CD14-positive monocyte (primary cell): ENCODE measurements around the gene SPHKAP. TPM values are rescaled to one million over a fixed set of nuclear protein-coding genes. Genes with fewer than 3 reads are reported as not detected.

Source experiments
- DNase-seq, 3 donors: peaks; one replicate each; pipeline ENCODE4 v3.0.0-alpha.2; 2011 to 2022
- H2AFZ ChIP-seq: 2 replicates; pipeline ENCODE4 v1.6.0; 2012; ENCODE audit warnings: mild to moderate bottlenecking, low read depth, low read length, inconsistent platforms; ENCODE audit not compliant: insufficient read depth, poor library complexity, severe bottlenecking
- H3K27ac ChIP-seq, 2 donors: 1 replicate in 1 of 2; 2 replicates in 1 of 2; pipeline ENCODE4 v1.5.1; 2012 to 2013; ENCODE audit warnings: low read length in 2 of 2, control low read depth in 1 of 2, inconsistent platforms in 1 of 2, low read depth in 1 of 2, mild to moderate bottlenecking in 1 of 2
- H3K27me3 ChIP-seq, 2 donors: one replicate each; pipeline versions ENCODE4 v1.6.0 to v1.6.1; 2011 to 2013; ENCODE audit warnings: low read length in 2 of 2; ENCODE audit not compliant: control insufficient read depth in 2 of 2, insufficient read depth in 2 of 2
- H3K36me3 ChIP-seq, 2 donors: replicated peaks in 1 of 2; 1 replicate in 1 of 2; 2 replicates in 1 of 2; pipeline versions ENCODE4 v1.5.1 to v1.6.1; 2012 to 2013; ENCODE audit warnings: low read length in 2 of 2, control low read depth in 1 of 2, inconsistent platforms in 1 of 2, mild to moderate bottlenecking in 1 of 2; ENCODE audit not compliant: insufficient read depth in 2 of 2, control insufficient read depth in 1 of 2
- H3K4me1 ChIP-seq, 2 donors: 1 replicate in 1 of 2; 2 replicates in 1 of 2; pipeline versions ENCODE4 v1.5.1 to v1.6.1; 2012 to 2013; ENCODE audit warnings: low read length in 2 of 2, control low read depth in 1 of 2, inconsistent platforms in 1 of 2, mild to moderate bottlenecking in 1 of 2, moderate library complexity in 1 of 2; ENCODE audit not compliant: insufficient read depth in 2 of 2, control insufficient read depth in 1 of 2
- H3K4me2 ChIP-seq: replicated peaks from 2 replicates; pipeline ENCODE3; 2012; ENCODE audit warnings: low read length, moderate library complexity, mild to moderate bottlenecking; ENCODE audit not compliant: poor library complexity, severe bottlenecking; ENCODE audit errors: extremely low read depth
- H3K4me3 ChIP-seq, 3 experiments: fragments of 200-600 bp in 1 of 3; sonication (generic) in 1 of 3; replicated peaks in 1 of 3; 1 replicate in 2 of 3; 2 replicates in 1 of 3; pipeline ENCODE4 v1.5.1; 2011 to 2013; ENCODE audit warnings: low read length in 3 of 3, mild to moderate bottlenecking in 3 of 3, control low read depth in 2 of 3, low read depth in 2 of 3, inconsistent platforms in 1 of 3, moderate library complexity in 1 of 3
- H3K79me2 ChIP-seq: 2 replicates; pipeline ENCODE4 v1.6.0; 2012; ENCODE audit warnings: mild to moderate bottlenecking, control low read depth, inconsistent platforms, low read length, moderate library complexity; ENCODE audit not compliant: insufficient read depth
- H3K9ac ChIP-seq: 2 replicates; pipeline ENCODE4 v1.6.0; 2017; ENCODE audit warnings: low read length, mild to moderate bottlenecking; ENCODE audit not compliant: insufficient read depth, poor library complexity, severe bottlenecking
- H3K9me3 ChIP-seq, 2 donors: replicated peaks in 1 of 2; 1 replicate in 1 of 2; 2 replicates in 1 of 2; pipeline versions ENCODE4 v1.5.1 to v1.6.1; 2012 to 2013; ENCODE audit warnings: low read length in 2 of 2, control low read depth in 1 of 2; ENCODE audit not compliant: control insufficient read depth in 1 of 2, insufficient read depth in 1 of 2
- H4K20me1 ChIP-seq: 2 replicates; pipeline ENCODE4 v1.6.0; 2012; ENCODE audit warnings: mild to moderate bottlenecking, low read length, control low read depth, moderate library complexity; ENCODE audit not compliant: insufficient read depth
- H3K27ac Mint-ChIP-seq, 7 donors: one replicate each; pipeline ENCODE4 v1.8.0; 2020; ENCODE audit warnings: mild to moderate bottlenecking in 7 of 7, mixed read lengths in 7 of 7, moderate library complexity in 6 of 7, inconsistent platforms in 2 of 7
- H3K27me3 Mint-ChIP-seq, 3 donors: one replicate each; pipeline ENCODE4 v1.8.0; 2021 to 2022; ENCODE audit warnings: low read depth in 3 of 3, mild to moderate bottlenecking in 3 of 3, mixed read lengths in 3 of 3, moderate library complexity in 3 of 3, inconsistent platforms in 1 of 3
- H3K36me3 Mint-ChIP-seq, 2 donors: one replicate each; pipeline ENCODE4 v1.8.0; 2020; ENCODE audit warnings: mixed read lengths in 2 of 2, inconsistent platforms in 1 of 2, mild to moderate bottlenecking in 1 of 2
- H3K4me1 Mint-ChIP-seq: one replicate; pipeline ENCODE4 v1.8.0; 2020; ENCODE audit warnings: mild to moderate bottlenecking, mixed read lengths
- H3K4me3 Mint-ChIP-seq, 2 donors: one replicate each; pipeline ENCODE4 v1.8.0; 2020; ENCODE audit warnings: mild to moderate bottlenecking in 2 of 2, mixed read lengths in 2 of 2, moderate library complexity in 1 of 2
- H3K9me3 Mint-ChIP-seq, 7 donors: one replicate each; pipeline ENCODE4 v1.8.0; 2020 to 2022; ENCODE audit warnings: mixed read lengths in 7 of 7, mild to moderate bottlenecking in 6 of 7, moderate library complexity in 6 of 7, inconsistent platforms in 2 of 7
- WGBS: methylation state at CpG from one replicate; pipeline ENCODE4 v1.1.5; 2013; ENCODE audit warnings: missing lambda C conversion rate; ENCODE audit not compliant: insufficient coverage; 5-methylcytosine and 5-hydroxymethylcytosine counted together
- intact Hi-C, 2 donors: fragments of 100-400 bp; cut with micrococcal nuclease; formaldehyde crosslinking; loops; one replicate each; pipeline versions ENCODE4 v1.15.0 to v1.15.1; 2023
- polyA plus RNA-seq, 3 donors: library from polyadenylated mRNA; depleted of rRNA in 1 of 3; unstranded in 2 of 3; stranded (reverse) in 1 of 3; fragments of 300-500 nt in 2 of 3; fragments of >200 nt in 1 of 3; fragmentation: Illumina TruSeq in 2 of 3; gene quantifications; 1 replicate in 2 of 3; 2 replicates in 1 of 3; pipeline ENCODE4 v1.2.3, GENCODE V29; 2012 to 2021
- TF ChIP-seq, protein P1 (sequence below): fragments of 200-600 bp; IDR thresholded peaks from one replicate; pipeline ENCODE4 v1.8.0; 2022; ENCODE audit warnings: antibody characterized with exemption, mild to moderate bottlenecking

SPHKAP gene
- polyA plus RNA-seq, 3 donors = not detected

DNA sequence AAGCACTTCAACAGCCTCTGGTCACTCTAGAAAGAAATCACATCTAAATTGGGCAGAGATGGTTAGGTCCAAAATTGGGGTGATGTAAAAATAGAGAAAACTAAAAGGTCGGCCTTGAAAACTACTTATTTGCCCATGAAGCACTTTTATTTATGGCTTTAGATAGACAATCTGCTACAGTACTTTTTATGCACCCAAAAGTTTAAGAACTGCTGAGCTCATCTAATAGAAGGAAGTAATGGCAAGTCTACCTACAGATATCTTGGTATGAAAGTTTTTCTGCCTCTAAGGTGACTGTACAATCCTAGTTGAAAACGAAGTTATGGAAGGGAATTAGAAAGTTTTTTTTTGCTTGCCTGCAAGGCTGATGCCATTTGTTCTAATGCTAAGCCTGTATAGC lies 46.2 kb downstream of the SPHKAP start:
- no peak overlapping the region for H3K4me2 ChIP-seq
- no CpG with 5 or more reads among the region's 2 CpGs for WGBS
- intact Hi-C loops = no loop called here
- Mint-ChIP-seq H3K36me3 (no peaks in the 10 kb centered on the region), H3K4me1 (no peaks in the 10 kb centered on the region), H3K27me3 (no peaks in the 10 kb centered on the region), H3K4me3 (no peak overlapping the region), H3K9me3 (peaks cover 0 to 17% (median 2%) of the 10 kb centered on the region in 7 donors), H3K27ac (no peak overlapping the region)
- no peaks in the 10 kb centered on the region for H3K27me3 ChIP-seq
- H4K20me1 ChIP-seq = no peaks in the 10 kb centered on the region
- H3K79me2 ChIP-seq = no peaks in the 10 kb centered on the region
- no peak overlapping the region for H3K9ac ChIP-seq
- H3K4me1 ChIP-seq = no peaks in the 10 kb centered on the region
- H3K9me3 ChIP-seq = peaks cover 4 to 7% of the 10 kb centered on the region in 2 donors
- no peaks in the 10 kb centered on the region for H3K36me3 ChIP-seq
- no peak overlapping the region for H3K27ac ChIP-seq
- TF ChIP-seq, protein P1, sequence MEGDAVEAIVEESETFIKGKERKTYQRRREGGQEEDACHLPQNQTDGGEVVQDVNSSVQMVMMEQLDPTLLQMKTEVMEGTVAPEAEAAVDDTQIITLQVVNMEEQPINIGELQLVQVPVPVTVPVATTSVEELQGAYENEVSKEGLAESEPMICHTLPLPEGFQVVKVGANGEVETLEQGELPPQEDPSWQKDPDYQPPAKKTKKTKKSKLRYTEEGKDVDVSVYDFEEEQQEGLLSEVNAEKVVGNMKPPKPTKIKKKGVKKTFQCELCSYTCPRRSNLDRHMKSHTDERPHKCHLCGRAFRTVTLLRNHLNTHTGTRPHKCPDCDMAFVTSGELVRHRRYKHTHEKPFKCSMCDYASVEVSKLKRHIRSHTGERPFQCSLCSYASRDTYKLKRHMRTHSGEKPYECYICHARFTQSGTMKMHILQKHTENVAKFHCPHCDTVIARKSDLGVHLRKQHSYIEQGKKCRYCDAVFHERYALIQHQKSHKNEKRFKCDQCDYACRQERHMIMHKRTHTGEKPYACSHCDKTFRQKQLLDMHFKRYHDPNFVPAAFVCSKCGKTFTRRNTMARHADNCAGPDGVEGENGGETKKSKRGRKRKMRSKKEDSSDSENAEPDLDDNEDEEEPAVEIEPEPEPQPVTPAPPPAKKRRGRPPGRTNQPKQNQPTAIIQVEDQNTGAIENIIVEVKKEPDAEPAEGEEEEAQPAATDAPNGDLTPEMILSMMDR = no peak
- DNase-seq = no peak
- H2AFZ ChIP-seq = no peak overlapping the region
- no peak overlapping the region for H3K4me3 ChIP-seq

DNA sequence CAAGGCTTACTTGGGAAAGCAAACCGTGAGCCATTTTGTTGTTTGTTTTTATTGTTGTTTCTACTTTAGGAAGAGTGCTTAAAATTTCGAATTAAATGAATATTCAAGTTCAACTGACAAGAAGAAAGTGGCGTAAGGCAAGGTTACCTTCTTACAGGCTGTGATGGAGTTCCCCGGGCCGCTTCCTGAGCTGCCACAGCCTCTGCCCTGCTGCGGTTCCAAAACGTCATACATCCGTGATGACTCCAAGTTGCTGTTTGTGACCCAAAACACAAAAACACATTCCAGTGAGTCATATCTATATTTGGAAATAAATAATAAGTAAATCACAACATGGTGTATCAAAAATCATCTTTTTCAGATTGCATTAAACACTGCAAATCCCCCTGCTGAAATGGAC lies 49.7 kb downstream of the SPHKAP start:
- WGBS = 86% methylated on average over 4 of the region's 8 CpGs
- no peaks in the 10 kb centered on the region for H3K4me1 ChIP-seq
- H3K9me3 ChIP-seq = peaks cover 0 to 4% of the 10 kb centered on the region in 2 donors
- no peaks in the 10 kb centered on the region for H3K27me3 Mint-ChIP-seq
- no peak overlapping the region for H3K27ac ChIP-seq
- H3K9ac ChIP-seq = no peak overlapping the region
- no peak overlapping the region for H2AFZ ChIP-seq
- DNase-seq = no peak
- TF ChIP-seq, protein P1 = no peak
- no peaks in the 10 kb centered on the region for H3K36me3 Mint-ChIP-seq
- no peaks in the 10 kb centered on the region for H3K4me1 Mint-ChIP-seq
- H3K79me2 ChIP-seq = no peaks in the 10 kb centered on the region
- H3K36me3 ChIP-seq = no peaks in the 10 kb centered on the region
- no peak overlapping the region for H3K4me3 Mint-ChIP-seq
- no peak overlapping the region for H3K4me2 ChIP-seq
- no peak overlapping the region for H3K27ac Mint-ChIP-seq
- H3K27me3 ChIP-seq = no peaks in the 10 kb centered on the region
- no peak overlapping the region for H3K4me3 ChIP-seq
- H3K9me3 Mint-ChIP-seq = peaks cover 0 to 8% (median 0%) of the 10 kb centered on the region in 7 donors
- intact Hi-C loops = no loop called here
- H4K20me1 ChIP-seq = no peaks in the 10 kb centered on the region
